H1 (cell line): ENCODE data around the gene GIMAP5. TPM values are rescaled to one million over a fixed set of nuclear protein-coding genes. Genes with fewer than 3 reads are reported as not detected.

Source experiments
- CTCF ChIA-PET: fragments of 300-600 bp; sonication (Branson Sonifier 250); formaldehyde crosslinking; loops from one replicate; lab custom pipeline; 2021; ENCODE audit not compliant: partially characterized antibody; lab: Charles Lee
- POLR2A ChIA-PET: fragments of 300-600 bp; sonication (Branson Sonifier 250); formaldehyde crosslinking; loops from one replicate; lab custom pipeline; 2021; ENCODE audit warnings: inconsistent platforms; ENCODE audit not compliant: partially characterized antibody; lab: Charles Lee
- DNase-seq, 2 experiments: peaks; one replicate each; pipeline versions ENCODE4 v3.0.0 to v3.0.0-alpha.2; 2010 to 2022; ENCODE audit warnings: low spot score in 2 of 2, low read depth in 1 of 2, mixed read lengths in 1 of 2
- FAIRE-seq: peaks from 2 replicates; lab custom pipeline; 2011; peaks lifted over from hg19 to GRCh38; lab: Jason Lieb, UNC
- H2AFZ ChIP-seq: 2 replicates; pipeline ENCODE4 v1.8.1; 2012; ENCODE audit warnings: low read length, inconsistent platforms
- H2AK5ac ChIP-seq: 2 replicates; pipeline ENCODE4 v1.6.1; 2013; ENCODE audit warnings: low read depth, low read length
- H2BK120ac ChIP-seq: replicated peaks from 2 replicates; pipeline ENCODE3; 2013; ENCODE audit warnings: low read depth, low read length, inconsistent platforms
- H2BK12ac ChIP-seq: 2 replicates; pipeline ENCODE4 v1.6.1; 2013; ENCODE audit warnings: low read depth, low read length
- H2BK15ac ChIP-seq: 2 replicates; pipeline ENCODE4 v1.6.1; 2013; ENCODE audit warnings: low read length
- H2BK20ac ChIP-seq: 2 replicates; pipeline ENCODE4 v1.6.1; 2013; ENCODE audit warnings: low read length
- H2BK5ac ChIP-seq: 2 replicates; pipeline ENCODE4 v1.6.1; 2013; ENCODE audit warnings: low read depth, low read length
- H3K14ac ChIP-seq: 2 replicates; pipeline ENCODE4 v1.6.1; 2013; ENCODE audit warnings: inconsistent platforms; ENCODE audit not compliant: insufficient read length
- H3K18ac ChIP-seq: 2 replicates; pipeline ENCODE4 v1.6.1; 2013; ENCODE audit warnings: low read length; ENCODE audit errors: extremely low read depth
- H3K23ac ChIP-seq: 2 replicates; pipeline ENCODE4 v1.6.1; 2013; ENCODE audit warnings: inconsistent platforms; ENCODE audit not compliant: insufficient read length
- H3K23me2 ChIP-seq: 2 replicates; pipeline ENCODE4 v1.6.1; 2013; ENCODE audit warnings: low read depth, low read length
- H3K27ac ChIP-seq: 2 replicates; pipeline ENCODE4 v1.6.1; 2011; ENCODE audit warnings: low read depth, low read length, inconsistent platforms
- H3K27me3 ChIP-seq, 4 experiments: replicated peaks in 1 of 4; 1 replicate in 1 of 4; 2 replicates in 3 of 4; pipeline versions ENCODE4 v1.6.1 to v1.8.1; 2011 to 2013; ENCODE audit warnings: low read length in 3 of 4, mild to moderate bottlenecking in 3 of 4, inconsistent platforms in 2 of 4, mixed read lengths in 2 of 4, moderate library complexity in 1 of 4; ENCODE audit not compliant: control insufficient read depth in 3 of 4, insufficient read depth in 3 of 4; ENCODE audit errors: extremely low read depth in 1 of 4
- H3K36me3 ChIP-seq, 4 experiments: 2 replicates each; pipeline versions ENCODE4 v1.6.1 to v1.8.1; 2011 to 2013; ENCODE audit warnings: mild to moderate bottlenecking in 4 of 4, low read length in 3 of 4, moderate library complexity in 2 of 4, control low read depth in 1 of 4, inconsistent platforms in 1 of 4; ENCODE audit not compliant: insufficient read depth in 4 of 4, control insufficient read depth in 2 of 4
- H3K4ac ChIP-seq: replicated peaks from 2 replicates; pipeline ENCODE3; 2013; ENCODE audit warnings: low read length, low read depth, mixed read lengths, inconsistent platforms; ENCODE audit not compliant: insufficient read length
- H3K4me1 ChIP-seq, 4 experiments: replicated peaks in 1 of 4; 1 replicate in 1 of 4; 2 replicates in 3 of 4; pipeline versions ENCODE4 v1.6.1 to v1.8.1; 2011 to 2013; ENCODE audit warnings: low read length in 3 of 4, inconsistent platforms in 2 of 4, mixed read lengths in 1 of 4; ENCODE audit not compliant: insufficient read depth in 4 of 4, control insufficient read depth in 3 of 4
- H3K4me2 ChIP-seq, 2 experiments: 2 replicates each; pipeline versions ENCODE4 v1.6.1 to v1.8.1; 2011 to 2013; ENCODE audit warnings: low read depth in 2 of 2, low read length in 2 of 2, control low read depth in 1 of 2, inconsistent platforms in 1 of 2, mild to moderate bottlenecking in 1 of 2; ENCODE audit not compliant: insufficient read depth in 1 of 2
- H3K4me3 ChIP-seq, 4 experiments: fragments of 200-600, 300-600 bp in 1 of 4; sonication (generic), shearing (Covaris generic), sonication (Bioruptor Twin) in 1 of 4; 2 replicates each; pipeline versions ENCODE4 v1.5.1 to v1.8.1; 2011 to 2016; ENCODE audit warnings: low read length in 4 of 4, low read depth in 3 of 4, control low read depth in 2 of 4, inconsistent platforms in 2 of 4, mild to moderate bottlenecking in 2 of 4, mixed read lengths in 1 of 4, moderate library complexity in 1 of 4; ENCODE audit not compliant: insufficient read depth in 2 of 4; ENCODE audit errors: extremely low read depth in 1 of 4
- H3K56ac ChIP-seq: replicated peaks from 2 replicates; pipeline ENCODE3; 2013; ENCODE audit warnings: low read depth, mild to moderate bottlenecking, mixed read lengths, low read length, inconsistent platforms; ENCODE audit not compliant: insufficient read length
- H3K79me1 ChIP-seq: 2 replicates; pipeline ENCODE4 v1.6.1; 2013; ENCODE audit warnings: low read depth, low read length, control low read depth
- H3K79me2 ChIP-seq, 2 experiments: 2 replicates each; pipeline versions ENCODE4 v1.6.1 to v1.8.1; 2012 to 2013; ENCODE audit warnings: low read length in 2 of 2, mild to moderate bottlenecking in 2 of 2, inconsistent platforms in 1 of 2; ENCODE audit not compliant: insufficient read depth in 2 of 2, control insufficient read depth in 1 of 2
- H3K9ac ChIP-seq, 4 experiments: replicated peaks in 1 of 4; 1 replicate in 1 of 4; 2 replicates in 3 of 4; pipeline versions ENCODE4 v1.6.1 to v1.8.1; 2011 to 2013; ENCODE audit warnings: low read depth in 3 of 4, low read length in 3 of 4, control low read depth in 2 of 4, mild to moderate bottlenecking in 2 of 4, moderate library complexity in 2 of 4, inconsistent platforms in 1 of 4; ENCODE audit errors: extremely low read depth in 1 of 4
- H3K9me3 ChIP-seq, 2 experiments: 2 replicates each; pipeline versions ENCODE4 v1.6.1 to v1.8.1; 2012 to 2013; ENCODE audit warnings: mild to moderate bottlenecking in 2 of 2, moderate library complexity in 2 of 2, control low read depth in 1 of 2, inconsistent platforms in 1 of 2, low read depth in 1 of 2, low read length in 1 of 2, mixed read lengths in 1 of 2; ENCODE audit not compliant: insufficient read depth in 2 of 2
- H4K20me1 ChIP-seq, 2 experiments: replicated peaks in 1 of 2; 2 replicates each; pipeline versions ENCODE3 to v1.8.1; 2011 to 2013; ENCODE audit warnings: inconsistent platforms in 2 of 2, low read length in 2 of 2, mild to moderate bottlenecking in 1 of 2; ENCODE audit not compliant: insufficient read depth in 2 of 2, control insufficient read depth in 1 of 2
- H4K5ac ChIP-seq: 2 replicates; pipeline ENCODE4 v1.6.1; 2013; ENCODE audit warnings: low read length, low read depth, mixed read lengths, inconsistent platforms; ENCODE audit not compliant: insufficient read length
- H4K8ac ChIP-seq: 2 replicates; pipeline ENCODE4 v1.8.0; 2013; ENCODE audit warnings: mild to moderate bottlenecking, moderate library complexity, low read length, inconsistent platforms; ENCODE audit not compliant: insufficient read depth; ENCODE audit errors: extremely low read depth
- H4K91ac ChIP-seq: replicated peaks from 2 replicates; pipeline ENCODE3; 2013; ENCODE audit warnings: low read length, mixed read lengths, inconsistent platforms; ENCODE audit not compliant: insufficient read length
- HDAC2 ChIP-seq, 2 experiments: fragments of 300-600 bp in 1 of 2; sonication (generic) in 1 of 2; IDR thresholded peaks; 2 replicates each; pipeline ENCODE4 v1.6.1; 2011 to 2012; ENCODE audit warnings: low read depth in 2 of 2, low read length in 2 of 2, mild to moderate bottlenecking in 2 of 2, moderate library complexity in 2 of 2, borderline replicate concordance in 1 of 2, inconsistent platforms in 1 of 2
- WGBS, 2 experiments: shearing (Covaris generic) in 1 of 2; methylation state at CpG; one replicate each; pipeline versions ENCODE4 v1.1.6 to v1.1.7; 2013 to 2015; ENCODE audit warnings: low lambda C conversion rate in 2 of 2, mixed read lengths in 2 of 2, inconsistent platforms in 1 of 2, low coverage in 1 of 2, missing lambda C conversion rate in 1 of 2; ENCODE audit not compliant: insufficient replicate concordance in 2 of 2, insufficient coverage in 1 of 2, insufficient read length in 1 of 2; ENCODE audit errors: extremely low coverage in 1 of 2, missing lambda C conversion rate in 1 of 2; 5-methylcytosine and 5-hydroxymethylcytosine counted together
- polyA plus RNA-seq, 7 experiments: library from polyadenylated mRNA; depleted of rRNA in 3 of 7; stranded (reverse) in 5 of 7; unstranded in 2 of 7; fragments of >200 nt in 5 of 7; fragments of 200-250 nt in 2 of 7; gene quantifications; 1 replicate in 5 of 7; 2 replicates in 1 of 7; 4 replicates in 1 of 7; pipeline versions ENCODE4 v1.2.1 to v1.2.3, GENCODE V29; 2011 to 2013; ENCODE audit warnings: missing spikeins in 2 of 7, mixed read lengths in 2 of 7
- total RNA-seq: library from RNA; stranded (reverse); fragmentation: NEBNext Ultra II Directional; extraction: Animal tissue kit (Norgen Biotek cat#: 25700); gene quantifications from 2 replicates; pipeline ENCODE4 v1.2.1, GENCODE V29; 2021

GIMAP5 gene
- total and polyA plus RNA-seq, 2 of the 8 experiments (the other 6 are each of a cell fraction or from before 2014, with no cell fraction given), result not detected

- H3K4me3 ChIP-seq, result no peak within 1 kb of the TSS
- H3K23ac ChIP-seq, result no peak within 1 kb of the TSS
- no peaks in the 10 kb centered on the region for H3K36me3 ChIP-seq
- H2BK5ac ChIP-seq, result no peak within 1 kb of the TSS
- H3K4me2 ChIP-seq, result no peak within 1 kb of the TSS
- H3K56ac ChIP-seq, result no peak within 1 kb of the TSS
- CTCF ChIA-PET, result interaction anchor here (1.2 to 1.5 kb wide), 3 partner anchors 20 to 267 kb away, joined by 4 to 5 read pairs (median 4); no protein-coding TSS in a partner anchor
- no peak within 1 kb of the TSS for H3K18ac ChIP-seq
- no peak within 1 kb of the TSS for H2AFZ ChIP-seq
- no peaks in the 10 kb centered on the region for H3K79me1 ChIP-seq
- FAIRE-seq (no peak), DNase-seq (no peak)
- H4K8ac ChIP-seq, result no peak within 1 kb of the TSS
- H2BK120ac ChIP-seq, result no peak within 1 kb of the TSS
- H3K4me1 ChIP-seq, result no peaks in the 10 kb centered on the region
- H3K27ac ChIP-seq, result no peak within 1 kb of the TSS
- H3K9ac ChIP-seq, result no peak within 1 kb of the TSS
- 81% methylated on average over 5 of the region's 5 CpGs; no CpG with 5 or more reads in 1 of the 2 experiments for WGBS, 2 experiments
- H4K5ac ChIP-seq, result no peak within 1 kb of the TSS
- no peak within 1 kb of the TSS for H2BK15ac ChIP-seq
- POLR2A ChIA-PET, result no interaction called here
- no peak within 1 kb of the TSS for H3K4ac ChIP-seq
- H2BK12ac ChIP-seq, result no peak within 1 kb of the TSS
- no peak within 1 kb of the TSS for H2AK5ac ChIP-seq
- H3K79me2 ChIP-seq, result no peaks in the 10 kb centered on the region
- H3K14ac ChIP-seq, result no peak within 1 kb of the TSS
- no peak within 1 kb of the TSS for H2BK20ac ChIP-seq
- no peaks in the 10 kb centered on the region for H3K23me2 ChIP-seq
- no peaks in the 10 kb centered on the region; a peak in 1 of 4 replicates for H3K9me3 ChIP-seq
- H4K91ac ChIP-seq, result no peak within 1 kb of the TSS
- no peaks in the 10 kb centered on the region for H4K20me1 ChIP-seq
- H3K27me3 ChIP-seq, result peaks cover 0 to 8% (median 2%) of the 10 kb centered on the region in 4 experiments; a peak in 4 of 7 replicates
- TF ChIP-seq HDAC2 (IDR thresholded peaks at IDR 0.05; ENCODE audit: borderline replicate concordance in 1 of 2, low read depth in 2 of 2, low read length in 2 of 2), result no peak
Measured at GRCh38 chr7:150716368-150716767, 20.9 kb upstream of the GIMAP5 start, which contains the start of gene GIMAP1. Gene GIMAP1, plus strand, starts transcription at chr7:150716613. Its CDS starts 2,435 bp downstream, at chr7:150719048.
